IMR-90 (cell line): Measurements from ENCODE around the gene CYFIP2. TPM values are rescaled to one million over a fixed set of nuclear protein-coding genes. Genes with fewer than 3 reads are reported as not detected.

Experiments used
- CHD1 ChIP-seq: IDR thresholded peaks from 2 replicates; pipeline ENCODE4 v1.6.1; 2012; ENCODE audit warnings: low read depth, low read length, improper control_type of control experiment
- MAZ ChIP-seq: IDR thresholded peaks from 2 replicates; pipeline ENCODE4 v1.6.1; 2012; ENCODE audit warnings: low read depth, mild to moderate bottlenecking, low read length, improper control_type of control experiment, moderate library complexity, borderline replicate concordance
- polyA plus RNA-seq, 3 experiments: library from polyadenylated mRNA; depleted of rRNA; stranded (reverse); fragments of >200 nt; gene quantifications; 2 replicates each; pipeline ENCODE4 v1.2.3, GENCODE V29; 2012; ENCODE audit warnings: low replicate concordance in 1 of 3
- total RNA-seq: library from RNA; depleted of rRNA; stranded (reverse); fragments of >200 nt; gene quantifications from 2 replicates; pipeline ENCODE4 v1.2.3, GENCODE V29; 2012
- TF ChIP-seq, protein P1 (sequence below): conservative IDR thresholded peaks from 2 replicates; pipeline ENCODE4 v1.5.1; 2012; ENCODE audit warnings: mild to moderate bottlenecking, low read depth, low read length, improper control_type of control experiment

The CYFIP2 gene
- total and polyA plus RNA-seq, 2 of the 4 experiments (the other 2 are of a cell fraction), result 6.8 to 13.4 TPM

DNA sequence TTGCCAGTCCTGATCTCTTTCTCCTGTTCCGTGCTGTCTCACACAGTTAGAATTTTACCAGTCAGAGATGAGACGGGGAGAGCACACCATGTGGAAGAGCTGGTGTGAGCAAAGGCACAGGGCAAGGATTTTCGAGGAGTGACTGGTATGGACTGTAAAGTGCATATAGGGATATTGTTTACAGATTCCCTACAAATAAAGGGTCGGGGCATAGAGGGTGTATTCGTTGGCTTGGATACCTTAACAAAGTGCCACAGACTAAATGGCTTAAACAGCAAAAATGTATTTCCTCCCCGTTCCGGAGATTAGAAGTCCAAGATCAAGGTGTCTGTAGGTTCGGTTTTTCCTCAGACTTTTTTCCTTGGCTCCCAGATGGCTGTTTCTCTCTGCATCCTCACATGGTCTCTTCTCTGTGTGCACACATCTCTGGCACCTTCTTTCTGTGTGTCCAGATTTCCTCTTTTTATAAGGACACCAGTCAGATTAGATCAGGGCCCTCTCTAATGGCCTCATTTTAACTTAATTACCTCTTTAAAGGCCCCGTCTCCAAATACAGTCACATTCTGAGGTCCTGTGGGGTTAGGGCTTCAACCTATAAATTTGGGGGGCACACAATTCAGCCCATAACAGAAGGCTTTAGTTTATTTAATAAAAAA is 23.4 kb downstream of the CYFIP2 start (continued):
- TF ChIP-seq, protein P1, sequence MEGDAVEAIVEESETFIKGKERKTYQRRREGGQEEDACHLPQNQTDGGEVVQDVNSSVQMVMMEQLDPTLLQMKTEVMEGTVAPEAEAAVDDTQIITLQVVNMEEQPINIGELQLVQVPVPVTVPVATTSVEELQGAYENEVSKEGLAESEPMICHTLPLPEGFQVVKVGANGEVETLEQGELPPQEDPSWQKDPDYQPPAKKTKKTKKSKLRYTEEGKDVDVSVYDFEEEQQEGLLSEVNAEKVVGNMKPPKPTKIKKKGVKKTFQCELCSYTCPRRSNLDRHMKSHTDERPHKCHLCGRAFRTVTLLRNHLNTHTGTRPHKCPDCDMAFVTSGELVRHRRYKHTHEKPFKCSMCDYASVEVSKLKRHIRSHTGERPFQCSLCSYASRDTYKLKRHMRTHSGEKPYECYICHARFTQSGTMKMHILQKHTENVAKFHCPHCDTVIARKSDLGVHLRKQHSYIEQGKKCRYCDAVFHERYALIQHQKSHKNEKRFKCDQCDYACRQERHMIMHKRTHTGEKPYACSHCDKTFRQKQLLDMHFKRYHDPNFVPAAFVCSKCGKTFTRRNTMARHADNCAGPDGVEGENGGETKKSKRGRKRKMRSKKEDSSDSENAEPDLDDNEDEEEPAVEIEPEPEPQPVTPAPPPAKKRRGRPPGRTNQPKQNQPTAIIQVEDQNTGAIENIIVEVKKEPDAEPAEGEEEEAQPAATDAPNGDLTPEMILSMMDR, result no peak
- TF ChIP-seq MAZ (no peak), CHD1 (no peak)
